Measurements from ENCODE around the gene MESP2.

DNA sequence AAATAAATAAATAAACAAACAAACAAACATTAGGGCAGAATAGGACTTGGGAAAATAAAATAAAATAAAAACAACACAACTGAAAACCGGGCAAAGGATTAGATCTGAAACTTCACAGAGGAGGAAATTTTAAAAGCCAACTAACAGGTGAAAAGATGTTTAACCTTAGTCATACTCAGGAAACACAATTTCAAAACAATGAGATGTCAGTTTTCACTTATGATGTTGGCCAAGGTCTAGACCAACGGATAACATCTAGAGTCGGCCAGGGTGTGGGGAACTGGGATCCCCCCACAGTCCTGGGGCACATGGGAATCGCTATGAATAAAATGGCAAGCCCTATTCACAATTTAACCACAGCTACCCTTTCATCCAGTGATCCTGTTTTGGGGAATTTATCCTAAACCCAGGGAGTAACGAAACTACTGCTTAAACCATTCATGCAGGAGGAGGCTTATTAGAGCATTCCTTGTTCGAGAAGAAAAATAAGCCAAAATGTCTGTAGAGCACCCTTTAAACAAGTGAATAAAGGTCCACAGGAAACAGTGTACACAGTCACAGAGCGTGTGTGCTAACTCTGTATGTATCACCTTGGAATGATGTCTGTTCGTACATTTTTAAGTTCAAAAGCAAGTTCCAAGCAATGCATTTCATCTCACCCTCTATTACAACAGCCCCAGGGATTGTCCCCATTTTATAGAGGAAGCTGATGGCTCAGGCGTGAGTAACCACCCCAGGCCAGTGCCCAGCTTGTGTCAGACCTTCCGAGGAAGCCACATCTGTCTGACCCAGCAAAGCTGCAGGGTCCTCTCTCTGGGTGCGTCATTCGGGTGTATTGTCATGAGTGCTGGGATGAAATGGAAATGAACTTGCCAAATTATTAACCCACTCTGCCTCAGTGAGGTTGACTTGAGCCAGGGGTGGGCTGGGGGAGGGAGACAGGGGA is 44.8 kb downstream of the MESP2 start:
- TF ChIP-seq YY1 (IDR thresholded peaks at IDR 0.05; ENCODE audit: insufficient read depth, insufficient read length) (no peak), SUZ12 (IDR thresholded peaks at IDR 0.05; ENCODE audit: extremely low read depth, insufficient read depth, insufficient read length) (no peak)

All from NT2/D1 (cell line).